NB4 (cell line): ENCODE results near the gene HMCES.

Source experiments
- DNase-seq: peaks from one replicate; pipeline ENCODE4 v3.0.0; 2010; ENCODE audit warnings: low read depth
- H3K4me3 ChIP-seq: one replicate; pipeline ENCODE4 v1.5.1; 2011; ENCODE audit warnings: mild to moderate bottlenecking, low read depth, low read length, moderate library complexity
- MYC ChIP-seq: IDR thresholded peaks from 2 replicates; pipeline ENCODE4 v1.6.1; 2011; ENCODE audit warnings: low read depth, low read length
- POLR2A ChIP-seq: IDR thresholded peaks from 2 replicates; pipeline ENCODE4 v1.6.1; 2011; ENCODE audit warnings: mild to moderate bottlenecking; ENCODE audit not compliant: insufficient read length; ENCODE audit errors: extremely low read depth
- TF ChIP-seq, protein P1 (sequence below): IDR thresholded peaks from 2 replicates; pipeline ENCODE4 v1.6.1; 2011; ENCODE audit warnings: low read depth, low read length
- TF ChIP-seq, protein P2 (sequence below): IDR thresholded peaks from one replicate; pipeline ENCODE4 v1.5.1; 2012; ENCODE audit warnings: low read depth, low read length

Gene HMCES

DNA sequence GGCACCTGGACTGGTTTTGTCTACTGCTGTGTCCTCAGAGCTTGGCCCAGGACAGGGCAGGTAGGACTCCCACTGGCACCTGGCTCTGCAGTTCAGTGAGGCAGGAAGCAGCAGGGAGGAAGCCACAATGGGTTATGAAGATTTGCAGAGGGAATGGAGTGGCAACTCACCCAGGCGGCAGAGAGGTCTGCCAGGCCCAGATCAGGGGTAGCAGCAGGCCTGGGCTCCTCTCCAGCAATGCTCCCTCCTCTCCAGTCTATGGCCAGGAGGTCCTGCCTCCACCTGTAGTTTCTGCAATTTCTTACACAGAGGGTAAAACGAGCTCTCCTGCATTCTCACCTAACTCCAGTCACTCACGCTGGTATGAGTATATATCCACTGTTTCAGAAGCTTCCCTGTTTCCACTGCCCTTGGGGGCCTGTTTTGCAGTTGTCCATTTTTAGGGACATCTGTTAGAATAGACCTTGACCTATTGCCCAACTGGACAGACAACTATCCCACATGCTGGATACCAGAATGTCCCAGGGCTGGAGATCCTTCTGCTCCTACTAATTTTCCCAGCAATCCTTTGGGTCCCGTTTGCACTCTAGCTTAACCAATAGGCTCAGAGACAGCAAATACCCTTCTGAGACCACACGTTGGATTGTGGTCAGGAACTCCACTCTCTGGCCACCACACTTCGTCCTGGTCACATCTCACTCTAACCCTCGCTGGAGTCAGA is 35.2 kb downstream of the HMCES start:
- H3K4me3 ChIP-seq: peak overlapping the region; percentile 17
- peak; percentile 1 for TF ChIP-seq POLR2A
- TF ChIP-seq, protein P1, sequence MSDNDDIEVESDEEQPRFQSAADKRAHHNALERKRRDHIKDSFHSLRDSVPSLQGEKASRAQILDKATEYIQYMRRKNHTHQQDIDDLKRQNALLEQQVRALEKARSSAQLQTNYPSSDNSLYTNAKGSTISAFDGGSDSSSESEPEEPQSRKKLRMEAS: no peak
- TF ChIP-seq, protein P2, sequence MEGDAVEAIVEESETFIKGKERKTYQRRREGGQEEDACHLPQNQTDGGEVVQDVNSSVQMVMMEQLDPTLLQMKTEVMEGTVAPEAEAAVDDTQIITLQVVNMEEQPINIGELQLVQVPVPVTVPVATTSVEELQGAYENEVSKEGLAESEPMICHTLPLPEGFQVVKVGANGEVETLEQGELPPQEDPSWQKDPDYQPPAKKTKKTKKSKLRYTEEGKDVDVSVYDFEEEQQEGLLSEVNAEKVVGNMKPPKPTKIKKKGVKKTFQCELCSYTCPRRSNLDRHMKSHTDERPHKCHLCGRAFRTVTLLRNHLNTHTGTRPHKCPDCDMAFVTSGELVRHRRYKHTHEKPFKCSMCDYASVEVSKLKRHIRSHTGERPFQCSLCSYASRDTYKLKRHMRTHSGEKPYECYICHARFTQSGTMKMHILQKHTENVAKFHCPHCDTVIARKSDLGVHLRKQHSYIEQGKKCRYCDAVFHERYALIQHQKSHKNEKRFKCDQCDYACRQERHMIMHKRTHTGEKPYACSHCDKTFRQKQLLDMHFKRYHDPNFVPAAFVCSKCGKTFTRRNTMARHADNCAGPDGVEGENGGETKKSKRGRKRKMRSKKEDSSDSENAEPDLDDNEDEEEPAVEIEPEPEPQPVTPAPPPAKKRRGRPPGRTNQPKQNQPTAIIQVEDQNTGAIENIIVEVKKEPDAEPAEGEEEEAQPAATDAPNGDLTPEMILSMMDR: no peak
- DNase-seq: peak; percentile 24

DNA sequence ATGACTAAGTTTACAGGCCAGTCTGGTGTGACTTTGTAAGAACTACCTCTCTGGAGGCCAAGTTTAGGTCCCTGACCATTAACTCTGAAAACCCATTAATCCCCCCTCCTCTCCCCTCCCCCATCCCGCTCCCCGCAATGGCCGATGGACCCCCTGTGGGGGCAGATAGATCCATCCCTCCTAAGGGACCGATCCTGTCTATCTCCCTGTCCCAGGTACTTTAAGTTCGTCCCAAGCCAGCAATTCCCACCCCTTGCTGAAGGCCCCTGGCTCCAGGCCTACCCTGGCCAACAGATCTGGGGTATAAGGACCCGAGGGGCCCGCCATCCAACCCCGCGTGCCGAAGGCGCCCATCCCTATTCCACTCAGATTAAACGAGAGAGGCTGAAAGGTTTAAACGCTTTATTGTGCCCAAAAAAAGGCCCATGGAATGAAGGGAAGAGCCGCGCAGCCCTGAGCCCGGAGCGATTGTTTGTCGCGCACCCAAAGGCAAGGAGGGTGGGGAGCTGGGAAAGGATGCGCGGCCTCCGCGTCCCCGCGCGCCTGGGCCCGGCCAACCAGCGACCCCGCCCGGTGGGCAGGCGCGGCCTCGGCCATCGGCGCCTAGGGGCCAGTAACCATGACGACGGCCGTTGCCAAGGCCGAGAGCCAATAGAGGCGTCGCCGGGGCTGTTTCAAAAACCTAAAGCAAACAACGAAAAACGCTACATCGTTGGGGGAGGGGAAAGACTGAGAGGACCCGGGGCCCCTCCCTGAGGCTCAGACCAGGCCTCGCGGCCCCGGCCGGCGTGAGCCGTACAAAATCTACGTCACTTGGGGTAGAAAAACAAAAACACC is 35.9 kb downstream of the HMCES start:
- DNase-seq: peak; percentile 89
- TF ChIP-seq, protein P2: no peak
- TF ChIP-seq MYC (no peak), POLR2A (no peak)
- TF ChIP-seq, protein P1: no peak
- peak overlapping the region; percentile 84 for H3K4me3 ChIP-seq

DNA sequence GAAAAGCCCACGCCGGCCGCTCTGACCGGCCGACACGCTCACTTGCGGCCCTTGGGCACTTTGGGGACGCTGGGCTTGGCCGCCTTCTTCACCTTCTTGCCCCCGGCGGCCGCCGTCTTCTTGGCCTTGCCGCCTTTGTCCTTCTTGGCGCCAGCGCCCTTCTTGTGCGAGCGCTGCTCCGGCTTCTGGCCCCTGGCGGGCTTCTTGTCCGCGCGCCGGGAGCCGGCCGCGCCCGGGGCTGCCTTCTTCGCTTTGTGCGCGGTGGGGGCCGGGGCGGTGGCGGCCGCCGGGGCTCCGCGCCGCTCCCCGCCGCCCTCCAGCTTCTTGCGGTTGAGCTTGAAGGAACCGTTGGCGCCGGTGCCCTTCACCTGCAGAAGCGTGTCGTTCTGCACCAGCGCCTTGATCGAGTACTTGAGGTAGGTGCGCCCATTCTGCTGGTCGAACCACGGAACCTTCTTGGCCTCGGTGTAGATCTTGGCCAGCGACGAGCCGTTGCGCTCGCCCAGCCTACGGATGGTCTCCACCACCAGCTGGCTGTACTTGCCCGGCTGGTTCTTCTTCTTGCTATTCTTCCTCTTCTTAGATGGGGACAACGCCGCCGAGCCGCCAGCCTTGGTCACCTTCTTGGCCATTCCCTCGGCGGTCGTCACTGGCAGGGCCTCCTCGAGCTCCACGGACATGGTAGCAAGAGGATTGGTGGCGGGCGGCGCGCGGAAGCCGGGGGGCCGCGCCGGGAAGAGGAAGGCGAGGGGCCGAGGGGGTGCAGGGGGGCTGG is 36.7 kb downstream of the HMCES start:
- no peak for TF ChIP-seq MYC
- TF ChIP-seq, protein P2: no peak
- TF ChIP-seq, protein P1: no peak
- TF ChIP-seq POLR2A: no peak
- H3K4me3 ChIP-seq: peak overlapping the region; percentile 84
- DNase-seq: peak; percentile 61

DNA sequence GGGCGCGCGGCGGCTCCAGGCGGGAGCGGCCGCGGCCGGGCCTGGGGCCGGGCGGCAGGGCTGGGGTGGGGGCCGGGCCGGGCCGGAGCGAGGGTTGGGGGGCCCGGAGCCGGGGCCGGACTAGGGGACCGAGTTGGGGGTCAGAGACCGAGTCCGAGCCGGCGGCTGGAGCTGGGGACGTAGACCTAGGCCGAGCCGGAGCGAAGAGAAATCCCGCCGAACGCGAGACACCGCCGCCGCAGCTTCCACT is 37.3 kb downstream of the HMCES start:
- DNase-seq: no peak
- peak overlapping the region; percentile 49 for H3K4me3 ChIP-seq
- TF ChIP-seq, protein P1: no peak
- TF ChIP-seq POLR2A: no peak
- TF ChIP-seq, protein P2: no peak
- TF ChIP-seq MYC: no peak

DNA sequence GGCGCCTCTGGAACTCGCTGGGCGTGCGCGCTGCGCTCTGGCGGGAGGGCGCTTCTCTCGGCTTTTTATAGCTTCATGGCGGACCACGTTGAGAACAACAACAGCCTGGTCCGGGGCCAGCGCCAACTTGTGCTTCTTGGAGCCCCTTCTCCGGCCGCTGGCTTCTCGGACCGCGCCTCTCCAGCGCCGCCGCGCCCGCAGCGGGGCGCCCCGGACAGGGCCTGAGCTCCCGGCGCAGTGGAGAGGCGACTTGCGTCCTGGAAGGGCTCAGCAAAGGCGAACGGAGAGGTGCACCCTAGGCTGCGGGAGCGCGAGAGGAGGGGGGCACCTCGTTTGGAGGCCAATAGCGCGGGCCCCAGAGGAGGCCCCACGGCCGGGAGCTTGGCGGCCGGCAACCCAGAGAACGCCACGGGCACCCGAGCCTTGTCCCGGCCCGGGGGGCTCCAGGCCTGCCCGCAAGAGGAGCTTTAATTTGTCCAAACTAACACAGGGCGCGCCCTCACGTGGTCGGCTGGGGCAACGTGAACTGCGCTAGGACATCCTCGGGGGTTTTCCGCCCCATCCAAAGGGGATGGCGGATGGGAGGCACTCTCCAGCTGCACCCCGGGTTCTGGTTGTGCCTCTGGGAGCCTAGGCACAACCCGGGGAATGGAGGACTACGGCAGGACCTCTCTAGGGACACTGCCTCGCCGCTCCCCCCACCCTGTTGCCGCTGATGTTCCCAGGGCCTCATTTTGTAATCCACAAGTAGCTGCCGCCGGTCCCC is 37.8 kb downstream of the HMCES start:
- peak overlapping the region; percentile 49 for H3K4me3 ChIP-seq
- DNase-seq: peak; percentile 86
- TF ChIP-seq POLR2A (peak; percentile 98), MYC (peak; percentile 73)
- TF ChIP-seq, protein P2: peak; percentile 64
- TF ChIP-seq, protein P1: peak; percentile 81
